Measurements from ENCODE around the gene THAP9.
"Not testable (repeated sequence)": the region's sequence is repeated elsewhere in the genome, so short reads cannot be mapped to it uniquely, and the experiment has no call there.

THAP9 gene

DNA sequence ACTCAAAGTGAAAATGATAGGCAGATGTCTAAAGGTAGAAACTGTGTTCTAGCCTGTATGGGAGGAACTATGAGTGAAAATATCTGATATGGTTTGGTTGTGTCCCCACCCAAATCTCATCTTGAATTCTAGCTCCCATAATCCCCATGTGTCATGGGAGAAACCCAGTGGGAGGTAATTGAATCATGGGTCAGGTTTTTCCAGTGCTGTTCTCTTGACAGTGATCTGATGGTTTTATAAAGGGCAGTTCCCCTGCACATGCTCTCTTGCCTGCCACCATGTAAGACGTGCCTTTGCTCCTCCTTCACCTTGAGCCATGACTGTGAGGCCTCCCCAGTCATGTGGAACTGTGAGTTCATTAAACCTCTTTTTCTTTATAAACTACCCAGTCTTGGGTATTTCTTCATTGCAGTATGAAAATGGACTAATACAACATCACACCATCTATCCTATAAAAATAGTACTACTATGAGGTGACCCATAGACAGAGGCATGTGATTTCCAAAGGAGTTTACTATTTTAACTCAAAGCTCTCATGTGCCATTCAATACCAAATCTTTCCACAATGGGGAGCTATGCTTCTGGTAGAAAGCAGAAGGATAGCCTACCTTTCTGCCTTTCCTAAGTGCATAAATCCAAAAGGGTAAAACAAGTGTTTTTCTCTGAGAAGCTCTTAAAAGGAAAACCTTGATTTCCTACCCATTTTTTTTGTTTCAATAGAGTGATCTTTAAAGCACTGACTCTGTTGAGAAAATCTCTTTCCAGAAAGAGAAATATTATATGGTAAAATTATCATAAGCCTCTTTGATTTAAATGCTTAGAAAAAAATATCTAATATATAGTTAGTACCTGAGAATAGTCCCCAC is 48.4 kb upstream of the THAP9 start:
- ChIA-PET CTCF (interaction anchor here (0.6 to 1.5 kb wide), 10 partner anchors 30 to 453 kb away, joined by 3 to 5 read pairs (median 3); no protein-coding TSS in a partner anchor), POLR2A (no interaction called here)
- H3K4me1 ChIP-seq (ENCODE audit: control insufficient read depth, insufficient read depth, low read length) = no peaks in the 10 kb centered on the region
- H3K9me3 ChIP-seq (ENCODE audit: control insufficient read depth, insufficient read depth, low read depth, low read length) = no peaks in the 10 kb centered on the region
- peak; percentile 50 for TF ChIP-seq ZNF654 (tag by site-specific recombination; IDR thresholded peaks at IDR 0.05; ENCODE audit: low read depth)
- TF ChIP-seq ZNF184 (tag by site-specific recombination; IDR thresholded peaks at IDR 0.05) = no peak
- H3K27ac ChIP-seq (ENCODE audit: extremely low read depth, low read depth, low read length) = no peak overlapping the region
- peaks cover 14 to 87% of the 10 kb centered on the region in 2 experiments for H3K36me3 ChIP-seq (ENCODE audit: control insufficient read depth in 2 of 2, insufficient read depth in 1 of 2, low read length in 2 of 2)
- H3K4me3 ChIP-seq (ENCODE audit: low read depth, low read length) = no peak overlapping the region

DNA sequence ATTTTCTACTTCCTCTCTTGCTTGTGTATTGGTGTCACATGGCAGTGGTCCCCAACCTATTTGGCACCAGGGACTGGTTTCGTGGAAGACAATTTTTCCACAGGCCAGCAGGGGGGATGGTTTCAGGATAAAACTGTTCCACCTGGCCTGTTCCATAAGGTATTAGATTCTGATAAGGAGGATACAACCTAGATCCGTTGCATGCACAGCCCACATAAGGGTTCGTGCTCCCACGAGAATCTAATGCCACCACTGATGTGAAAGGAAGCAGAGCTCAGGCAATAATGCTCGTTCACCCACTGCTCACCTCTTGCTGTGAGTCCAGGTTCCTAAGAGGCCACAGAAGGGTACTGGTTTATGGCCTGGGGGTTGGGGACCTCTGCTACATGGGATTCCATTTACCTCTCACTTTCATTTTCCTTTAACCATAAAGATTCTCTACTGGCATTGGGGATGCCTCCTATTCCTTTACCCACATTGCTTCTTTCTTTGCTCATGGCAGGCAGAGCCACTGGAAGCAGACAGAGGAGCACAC is 47.7 kb upstream of the THAP9 start:
- H3K27ac ChIP-seq (ENCODE audit: extremely low read depth, low read depth, low read length) = no peak overlapping the region
- no peak for TF ChIP-seq ZNF701 (tag by site-specific recombination; IDR thresholded peaks at IDR 0.05)
- TF ChIP-seq ZNF585B (tag by site-specific recombination; IDR thresholded peaks at IDR 0.05) = no peak
- no peak for TF ChIP-seq BCL11B (tag by site-specific recombination; IDR thresholded peaks at IDR 0.05; ENCODE audit: low read depth)
- no peak for TF ChIP-seq ZNF664 (tag by site-specific recombination; IDR thresholded peaks at IDR 0.05)
- TF ChIP-seq, protein P1, sequence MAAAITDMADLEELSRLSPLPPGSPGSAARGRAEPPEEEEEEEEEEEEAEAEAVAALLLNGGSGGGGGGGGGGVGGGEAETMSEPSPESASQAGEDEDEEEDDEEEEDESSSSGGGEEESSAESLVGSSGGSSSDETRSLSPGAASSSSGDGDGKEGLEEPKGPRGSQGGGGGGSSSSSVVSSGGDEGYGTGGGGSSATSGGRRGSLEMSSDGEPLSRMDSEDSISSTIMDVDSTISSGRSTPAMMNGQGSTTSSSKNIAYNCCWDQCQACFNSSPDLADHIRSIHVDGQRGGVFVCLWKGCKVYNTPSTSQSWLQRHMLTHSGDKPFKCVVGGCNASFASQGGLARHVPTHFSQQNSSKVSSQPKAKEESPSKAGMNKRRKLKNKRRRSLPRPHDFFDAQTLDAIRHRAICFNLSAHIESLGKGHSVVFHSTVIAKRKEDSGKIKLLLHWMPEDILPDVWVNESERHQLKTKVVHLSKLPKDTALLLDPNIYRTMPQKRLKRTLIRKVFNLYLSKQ (tag by site-specific recombination; IDR thresholded peaks at IDR 0.05; ENCODE audit: borderline replicate concordance) = no peak
- TF ChIP-seq ZNF155 (tag by site-specific recombination; IDR thresholded peaks at IDR 0.05) = no peak
- TF ChIP-seq, protein P2, sequence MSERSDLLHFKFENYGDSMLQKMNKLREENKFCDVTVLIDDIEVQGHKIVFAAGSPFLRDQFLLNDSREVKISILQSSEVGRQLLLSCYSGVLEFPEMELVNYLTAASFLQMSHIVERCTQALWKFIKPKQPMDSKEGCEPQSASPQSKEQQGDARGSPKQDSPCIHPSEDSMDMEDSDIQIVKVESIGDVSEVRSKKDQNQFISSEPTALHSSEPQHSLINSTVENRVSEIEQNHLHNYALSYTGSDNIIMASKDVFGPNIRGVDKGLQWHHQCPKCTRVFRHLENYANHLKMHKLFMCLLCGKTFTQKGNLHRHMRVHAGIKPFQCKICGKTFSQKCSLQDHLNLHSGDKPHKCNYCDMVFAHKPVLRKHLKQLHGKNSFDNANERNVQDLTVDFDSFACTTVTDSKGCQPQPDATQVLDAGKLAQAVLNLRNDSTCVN (tag by site-specific recombination; optimal IDR thresholded peaks at IDR 0.05) = no peak
- TF ChIP-seq ZNF785 (tag by site-specific recombination; IDR thresholded peaks at IDR 0.05) = no peak
- no peak for TF ChIP-seq GLI2 (tag by site-specific recombination; IDR thresholded peaks at IDR 0.05; ENCODE audit: borderline replicate concordance, low read depth)
- TF ChIP-seq, protein P3, sequence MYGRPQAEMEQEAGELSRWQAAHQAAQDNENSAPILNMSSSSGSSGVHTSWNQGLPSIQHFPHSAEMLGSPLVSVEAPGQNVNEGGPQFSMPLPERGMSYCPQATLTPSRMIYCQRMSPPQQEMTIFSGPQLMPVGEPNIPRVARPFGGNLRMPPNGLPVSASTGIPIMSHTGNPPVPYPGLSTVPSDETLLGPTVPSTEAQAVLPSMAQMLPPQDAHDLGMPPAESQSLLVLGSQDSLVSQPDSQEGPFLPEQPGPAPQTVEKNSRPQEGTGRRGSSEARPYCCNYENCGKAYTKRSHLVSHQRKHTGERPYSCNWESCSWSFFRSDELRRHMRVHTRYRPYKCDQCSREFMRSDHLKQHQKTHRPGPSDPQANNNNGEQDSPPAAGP (tag by site-specific recombination; IDR thresholded peaks at IDR 0.05) = no peak
- TF ChIP-seq, protein P4, sequence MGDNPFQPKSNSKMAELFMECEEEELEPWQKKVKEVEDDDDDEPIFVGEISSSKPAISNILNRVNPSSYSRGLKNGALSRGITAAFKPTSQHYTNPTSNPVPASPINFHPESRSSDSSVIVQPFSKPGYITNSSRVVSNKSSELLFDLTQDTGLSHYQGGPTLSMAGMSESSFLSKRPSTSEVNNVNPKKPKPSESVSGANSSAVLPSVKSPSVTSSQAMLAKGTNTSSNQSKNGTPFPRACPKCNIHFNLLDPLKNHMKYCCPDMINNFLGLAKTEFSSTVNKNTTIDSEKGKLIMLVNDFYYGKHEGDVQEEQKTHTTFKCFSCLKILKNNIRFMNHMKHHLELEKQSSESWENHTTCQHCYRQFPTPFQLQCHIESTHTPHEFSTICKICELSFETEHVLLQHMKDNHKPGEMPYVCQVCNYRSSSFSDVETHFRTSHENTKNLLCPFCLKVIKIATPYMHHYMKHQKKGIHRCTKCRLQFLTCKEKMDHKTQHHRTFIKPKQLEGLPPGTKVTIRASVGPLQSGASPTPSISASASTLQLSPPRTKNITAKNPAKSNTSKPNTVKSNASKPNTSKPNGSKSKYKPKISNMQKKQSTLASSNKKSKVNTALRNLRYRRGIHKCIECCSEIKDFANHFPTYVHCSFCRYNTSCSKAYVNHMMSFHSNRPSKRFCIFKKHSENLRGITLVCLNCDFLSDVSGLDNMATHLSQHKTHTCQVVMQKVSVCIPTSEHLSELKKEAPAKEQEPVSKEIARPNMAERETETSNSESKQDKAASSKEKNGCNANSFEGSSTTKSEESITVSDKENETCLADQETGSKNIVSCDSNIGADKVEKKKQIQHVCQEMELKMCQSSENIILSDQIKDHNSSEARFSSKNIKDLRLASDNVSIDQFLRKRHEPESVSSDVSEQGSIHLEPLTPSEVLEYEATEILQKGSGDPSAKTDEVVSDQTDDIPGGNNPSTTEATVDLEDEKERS (tag by site-specific recombination; IDR thresholded peaks at IDR 0.05) = no peak
- no peak for TF ChIP-seq ZNF433 (tag by site-specific recombination; IDR thresholded peaks at IDR 0.05; ENCODE audit: low read depth)
- no peak for TF ChIP-seq ZIC2 (tag by site-specific recombination; IDR thresholded peaks at IDR 0.05)
- no peak for TF ChIP-seq ZNF23 (tag by site-specific recombination; IDR thresholded peaks at IDR 0.05; ENCODE audit: borderline replicate concordance)
- TF ChIP-seq ZNF677 (tag by site-specific recombination; IDR thresholded peaks at IDR 0.05) = no peak
- TF ChIP-seq, protein P5, sequence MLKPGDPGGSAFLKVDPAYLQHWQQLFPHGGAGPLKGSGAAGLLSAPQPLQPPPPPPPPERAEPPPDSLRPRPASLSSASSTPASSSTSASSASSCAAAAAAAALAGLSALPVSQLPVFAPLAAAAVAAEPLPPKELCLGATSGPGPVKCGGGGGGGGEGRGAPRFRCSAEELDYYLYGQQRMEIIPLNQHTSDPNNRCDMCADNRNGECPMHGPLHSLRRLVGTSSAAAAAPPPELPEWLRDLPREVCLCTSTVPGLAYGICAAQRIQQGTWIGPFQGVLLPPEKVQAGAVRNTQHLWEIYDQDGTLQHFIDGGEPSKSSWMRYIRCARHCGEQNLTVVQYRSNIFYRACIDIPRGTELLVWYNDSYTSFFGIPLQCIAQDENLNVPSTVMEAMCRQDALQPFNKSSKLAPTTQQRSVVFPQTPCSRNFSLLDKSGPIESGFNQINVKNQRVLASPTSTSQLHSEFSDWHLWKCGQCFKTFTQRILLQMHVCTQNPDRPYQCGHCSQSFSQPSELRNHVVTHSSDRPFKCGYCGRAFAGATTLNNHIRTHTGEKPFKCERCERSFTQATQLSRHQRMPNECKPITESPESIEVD (tag by site-specific recombination; IDR thresholded peaks at IDR 0.05) = no peak
- TF ChIP-seq ZFP37 (tag by site-specific recombination; IDR thresholded peaks at IDR 0.05) = no peak
- TF ChIP-seq ZBTB17 (tag by site-specific recombination; IDR thresholded peaks at IDR 0.05) = no peak
- TF ChIP-seq GLIS1 (tag by site-specific recombination; IDR thresholded peaks at IDR 0.05) = no peak
- H3K4me1 ChIP-seq (ENCODE audit: control insufficient read depth, insufficient read depth, low read length) = no peaks in the 10 kb centered on the region
- ChIA-PET POLR2A (no interaction called here), CTCF (interaction anchor here (0.6 to 1.5 kb wide), 7 partner anchors 31 to 430 kb away, joined by 3 to 5 read pairs (median 3); no protein-coding TSS in a partner anchor)
- no peak overlapping the region for H3K4me3 ChIP-seq (ENCODE audit: low read depth, low read length)
- H3K36me3 ChIP-seq (ENCODE audit: control insufficient read depth in 2 of 2, insufficient read depth in 1 of 2, low read length in 2 of 2) = peaks cover 14 to 85% of the 10 kb centered on the region in 2 experiments
- no peaks in the 10 kb centered on the region for H3K9me3 ChIP-seq (ENCODE audit: control insufficient read depth, insufficient read depth, low read depth, low read length)

DNA sequence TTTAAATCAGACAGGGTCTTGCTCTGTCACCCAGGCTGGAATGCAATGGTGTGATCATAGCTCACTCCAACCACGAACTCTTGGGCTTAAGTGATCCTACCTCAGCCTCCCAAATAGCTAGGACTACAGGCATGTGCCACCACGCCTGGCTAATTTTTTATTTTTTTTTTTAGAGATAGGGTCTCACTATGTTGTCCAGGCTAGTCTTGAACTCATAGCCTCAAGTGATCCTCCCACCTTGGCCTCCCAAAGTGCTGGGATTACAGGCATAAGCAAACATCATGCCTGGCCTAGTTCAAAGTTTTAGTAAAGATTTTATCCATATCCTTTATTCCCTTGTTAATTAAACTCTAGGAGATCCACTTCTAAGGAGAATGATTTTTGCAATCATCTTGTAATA is 40.0 kb upstream of the THAP9 start:
- H3K4me1 ChIP-seq (ENCODE audit: control insufficient read depth, insufficient read depth, low read length); POLR2A ChIA-PET; H3K9me3 ChIP-seq (ENCODE audit: control insufficient read depth, insufficient read depth, low read depth, low read length); CTCF ChIA-PET; H3K4me3 ChIP-seq (ENCODE audit: low read depth, low read length); H3K27ac ChIP-seq (ENCODE audit: extremely low read depth, low read depth, low read length): not testable (repeated sequence)
- peaks cover 24 to 60% of the 10 kb centered on the region in 2 experiments for H3K36me3 ChIP-seq (ENCODE audit: control insufficient read depth in 2 of 2, insufficient read depth in 1 of 2, low read length in 2 of 2)
